ENCODE data around the gene KLHL29.

DNA sequence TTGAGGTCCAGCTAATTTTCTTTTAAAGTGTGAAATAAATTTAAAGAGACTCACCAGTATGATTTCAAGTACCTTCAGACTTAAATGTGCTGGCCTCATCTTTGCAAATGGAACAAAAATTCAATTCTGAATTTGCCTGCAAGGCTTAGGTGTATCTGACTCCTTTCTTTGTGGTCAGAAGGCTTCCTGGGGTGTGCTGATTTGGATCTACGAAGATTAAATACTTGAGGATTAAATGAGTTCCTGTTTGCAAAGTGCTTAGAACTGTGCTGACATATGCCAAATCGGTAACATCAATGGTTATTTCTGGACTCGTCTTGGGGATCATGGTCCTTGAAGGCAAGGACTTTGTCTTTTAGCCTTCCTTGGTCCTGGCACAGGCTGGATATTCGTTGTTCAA lies 9.7 kb downstream of the KLHL29 start:
- TF ChIP-seq CTCF (IDR thresholded peaks at IDR 0.05; ENCODE audit: insufficient read depth, low read length) (no peak), GABPA (IDR thresholded peaks at IDR 0.05; ENCODE audit: low read depth) (no peak), POLR2AphosphoS5 (IDR thresholded peaks at IDR 0.05; ENCODE audit: low read depth) (no peak), SPI1 (IDR thresholded peaks at IDR 0.05; ENCODE audit: borderline replicate concordance, low read depth) (no peak)
- TF ChIP-seq, protein P1, sequence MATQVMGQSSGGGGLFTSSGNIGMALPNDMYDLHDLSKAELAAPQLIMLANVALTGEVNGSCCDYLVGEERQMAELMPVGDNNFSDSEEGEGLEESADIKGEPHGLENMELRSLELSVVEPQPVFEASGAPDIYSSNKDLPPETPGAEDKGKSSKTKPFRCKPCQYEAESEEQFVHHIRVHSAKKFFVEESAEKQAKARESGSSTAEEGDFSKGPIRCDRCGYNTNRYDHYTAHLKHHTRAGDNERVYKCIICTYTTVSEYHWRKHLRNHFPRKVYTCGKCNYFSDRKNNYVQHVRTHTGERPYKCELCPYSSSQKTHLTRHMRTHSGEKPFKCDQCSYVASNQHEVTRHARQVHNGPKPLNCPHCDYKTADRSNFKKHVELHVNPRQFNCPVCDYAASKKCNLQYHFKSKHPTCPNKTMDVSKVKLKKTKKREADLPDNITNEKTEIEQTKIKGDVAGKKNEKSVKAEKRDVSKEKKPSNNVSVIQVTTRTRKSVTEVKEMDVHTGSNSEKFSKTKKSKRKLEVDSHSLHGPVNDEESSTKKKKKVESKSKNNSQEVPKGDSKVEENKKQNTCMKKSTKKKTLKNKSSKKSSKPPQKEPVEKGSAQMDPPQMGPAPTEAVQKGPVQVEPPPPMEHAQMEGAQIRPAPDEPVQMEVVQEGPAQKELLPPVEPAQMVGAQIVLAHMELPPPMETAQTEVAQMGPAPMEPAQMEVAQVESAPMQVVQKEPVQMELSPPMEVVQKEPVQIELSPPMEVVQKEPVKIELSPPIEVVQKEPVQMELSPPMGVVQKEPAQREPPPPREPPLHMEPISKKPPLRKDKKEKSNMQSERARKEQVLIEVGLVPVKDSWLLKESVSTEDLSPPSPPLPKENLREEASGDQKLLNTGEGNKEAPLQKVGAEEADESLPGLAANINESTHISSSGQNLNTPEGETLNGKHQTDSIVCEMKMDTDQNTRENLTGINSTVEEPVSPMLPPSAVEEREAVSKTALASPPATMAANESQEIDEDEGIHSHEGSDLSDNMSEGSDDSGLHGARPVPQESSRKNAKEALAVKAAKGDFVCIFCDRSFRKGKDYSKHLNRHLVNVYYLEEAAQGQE (IDR thresholded peaks at IDR 0.05; ENCODE audit: insufficient replicate concordance, low read depth) = no peak

Measured in HL-60 (cell line).